DOHH2 (cell line): ENCODE data around the gene SELL.
"Not testable (repeated sequence)": the region's sequence is repeated elsewhere in the genome, so short reads cannot be mapped to it uniquely, and the experiment has no call there.

Source experiments
- H3F3A ChIP-seq: fragments of 200-600 bp; sonication (generic), shearing (Covaris generic); 2 replicates; pipeline ENCODE4 v1.6.0; 2016; ENCODE audit warnings: antibody characterized with exemption, mild to moderate bottlenecking; ENCODE audit not compliant: control insufficient read depth, insufficient read depth
- H3K27ac ChIP-seq: fragments of 200-600 bp; sonication (generic); 2 replicates; pipeline ENCODE4 v1.5.1; 2014; ENCODE audit warnings: low read depth, mild to moderate bottlenecking, low read length, moderate library complexity
- H3K27me3 ChIP-seq: fragments of 200-600 bp; sonication (generic); 2 replicates; pipeline ENCODE4 v1.6.1; 2014; ENCODE audit warnings: mild to moderate bottlenecking, low read length, mixed read lengths; ENCODE audit not compliant: control insufficient read depth
- H3K36me3 ChIP-seq: fragments of 200-600 bp; sonication (generic); 2 replicates; pipeline ENCODE4 v1.6.1; 2014; ENCODE audit warnings: mild to moderate bottlenecking, low read length, moderate library complexity, mixed read lengths; ENCODE audit not compliant: control insufficient read depth
- H3K4me1 ChIP-seq: fragments of 200-600 bp; sonication (generic); 2 replicates; pipeline ENCODE4 v1.6.1; 2014; ENCODE audit warnings: mild to moderate bottlenecking, low read length, mixed read lengths; ENCODE audit not compliant: control insufficient read depth
- H3K4me2 ChIP-seq: fragments of 200-600 bp; sonication (generic); 2 replicates; pipeline ENCODE4 v1.6.0; 2014; ENCODE audit warnings: mild to moderate bottlenecking, low read length, moderate library complexity
- H3K4me3 ChIP-seq: fragments of 200-600 bp; sonication (generic); 2 replicates; pipeline ENCODE4 v1.5.1; 2014; ENCODE audit warnings: mild to moderate bottlenecking, low read length, mixed read lengths
- H3K79me2 ChIP-seq: fragments of 200-600 bp; sonication (generic); 2 replicates; pipeline ENCODE4 v1.6.1; 2014; ENCODE audit warnings: mild to moderate bottlenecking, low read length, mixed read lengths; ENCODE audit not compliant: control insufficient read depth
- H3K9me2 ChIP-seq: fragments of 200-600 bp; sonication (generic); replicated peaks from 2 replicates; pipeline ENCODE4 v1.6.1; 2014; ENCODE audit warnings: mild to moderate bottlenecking, low read length, mixed read lengths; ENCODE audit not compliant: control insufficient read depth
- H3K9me3 ChIP-seq: fragments of 200-600 bp; sonication (generic); 2 replicates; pipeline ENCODE4 v1.6.1; 2014; ENCODE audit warnings: antibody characterized with exemption, low read length, mixed read lengths; ENCODE audit not compliant: control insufficient read depth, insufficient read depth
- H4K20me1 ChIP-seq: fragments of 200-600 bp; sonication (generic); 2 replicates; pipeline ENCODE4 v1.6.0; 2014; ENCODE audit warnings: low read depth, mild to moderate bottlenecking, antibody characterized with exemption, low read length, moderate library complexity; ENCODE audit not compliant: control insufficient read depth, insufficient read depth
- EZH2phosphoT487 ChIP-seq: fragments of 200-600 bp; sonication (generic); IDR thresholded peaks from 2 replicates; pipeline ENCODE4 v1.6.1; 2017; ENCODE audit warnings: borderline replicate concordance, mild to moderate bottlenecking, antibody characterized with exemption, low read length, moderate library complexity, mixed read lengths
- TF ChIP-seq, protein P1 (sequence below): fragments of 200-600 bp; sonication (generic); IDR thresholded peaks from one replicate; pipeline ENCODE4 v1.5.1; 2014; ENCODE audit warnings: antibody characterized with exemption, mild to moderate bottlenecking, low read depth, low read length; ENCODE audit not compliant: poor library complexity, severe bottlenecking

Gene SELL

DNA sequence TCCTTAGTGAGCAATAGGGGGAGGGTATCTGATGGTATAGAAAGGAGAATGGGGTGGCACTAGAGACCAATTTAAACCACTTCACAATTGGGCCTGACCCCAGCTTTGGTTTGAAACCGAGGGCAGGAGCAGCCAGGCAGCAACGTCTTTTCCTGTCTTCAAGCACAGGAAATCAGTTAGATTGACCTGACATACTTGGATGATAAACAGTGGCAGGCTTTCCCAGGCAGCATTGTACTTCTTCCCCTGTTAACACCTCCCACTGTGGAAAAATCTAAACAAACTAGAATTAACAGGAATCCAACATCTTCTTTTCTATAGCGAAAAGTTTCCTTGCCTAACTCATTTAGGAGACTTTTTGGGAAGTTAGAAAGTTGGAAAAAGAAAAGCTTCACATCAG lies 40.6 kb downstream of the SELL start:
- no peaks in the 10 kb centered on the region for H3K9me2 ChIP-seq
- no peaks in the 10 kb centered on the region for H3K79me2 ChIP-seq
- H3K27ac ChIP-seq, result no peak overlapping the region
- no peaks in the 10 kb centered on the region for H3K27me3 ChIP-seq
- peak overlapping the region; percentile 41 for H3K4me2 ChIP-seq
- peaks cover 35% of the 10 kb centered on the region for H3K4me1 ChIP-seq
- peaks cover 4% of the 10 kb centered on the region; the same call in 1 of the 2 replicates for H3K9me3 ChIP-seq
- peaks cover 16% of the 10 kb centered on the region for H3F3A ChIP-seq
- no peak for TF ChIP-seq EZH2phosphoT487
- TF ChIP-seq, protein P1, sequence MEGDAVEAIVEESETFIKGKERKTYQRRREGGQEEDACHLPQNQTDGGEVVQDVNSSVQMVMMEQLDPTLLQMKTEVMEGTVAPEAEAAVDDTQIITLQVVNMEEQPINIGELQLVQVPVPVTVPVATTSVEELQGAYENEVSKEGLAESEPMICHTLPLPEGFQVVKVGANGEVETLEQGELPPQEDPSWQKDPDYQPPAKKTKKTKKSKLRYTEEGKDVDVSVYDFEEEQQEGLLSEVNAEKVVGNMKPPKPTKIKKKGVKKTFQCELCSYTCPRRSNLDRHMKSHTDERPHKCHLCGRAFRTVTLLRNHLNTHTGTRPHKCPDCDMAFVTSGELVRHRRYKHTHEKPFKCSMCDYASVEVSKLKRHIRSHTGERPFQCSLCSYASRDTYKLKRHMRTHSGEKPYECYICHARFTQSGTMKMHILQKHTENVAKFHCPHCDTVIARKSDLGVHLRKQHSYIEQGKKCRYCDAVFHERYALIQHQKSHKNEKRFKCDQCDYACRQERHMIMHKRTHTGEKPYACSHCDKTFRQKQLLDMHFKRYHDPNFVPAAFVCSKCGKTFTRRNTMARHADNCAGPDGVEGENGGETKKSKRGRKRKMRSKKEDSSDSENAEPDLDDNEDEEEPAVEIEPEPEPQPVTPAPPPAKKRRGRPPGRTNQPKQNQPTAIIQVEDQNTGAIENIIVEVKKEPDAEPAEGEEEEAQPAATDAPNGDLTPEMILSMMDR, result no peak
- H4K20me1 ChIP-seq, result no peaks in the 10 kb centered on the region
- H3K4me3 ChIP-seq, result no peak overlapping the region
- H3K36me3 ChIP-seq, result no peaks in the 10 kb centered on the region

DNA sequence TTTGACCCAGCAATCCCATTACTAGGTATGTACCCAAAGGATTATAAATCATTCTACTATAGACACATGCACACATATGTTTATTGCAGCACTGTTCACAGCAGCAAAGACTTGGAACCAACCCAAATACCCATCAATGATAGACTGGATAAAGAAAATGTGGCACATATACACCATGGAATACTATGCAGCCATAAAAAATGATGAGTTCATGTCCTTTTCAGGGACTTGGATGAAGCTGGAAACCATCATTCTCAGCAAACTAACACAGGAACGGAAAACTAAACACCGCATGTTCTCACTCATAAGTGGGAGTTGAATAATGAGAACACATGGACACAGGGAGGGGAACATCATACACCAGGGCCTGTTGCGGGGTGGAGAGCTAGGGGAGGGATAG lies 41.2 kb downstream of the SELL start:
- H3K9me3 ChIP-seq, H3K79me2 ChIP-seq, H3K36me3 ChIP-seq, H3K4me3 ChIP-seq, H3K27ac ChIP-seq, H4K20me1 ChIP-seq, H3K9me2 ChIP-seq, H3K27me3 ChIP-seq: not testable (repeated sequence)
- H3F3A ChIP-seq, result peaks cover 14% of the 10 kb centered on the region
- H3K4me1 ChIP-seq, result peaks cover 29% of the 10 kb centered on the region
- peak overlapping the region; percentile 41; the same call in 1 of the 2 replicates for H3K4me2 ChIP-seq

DNA sequence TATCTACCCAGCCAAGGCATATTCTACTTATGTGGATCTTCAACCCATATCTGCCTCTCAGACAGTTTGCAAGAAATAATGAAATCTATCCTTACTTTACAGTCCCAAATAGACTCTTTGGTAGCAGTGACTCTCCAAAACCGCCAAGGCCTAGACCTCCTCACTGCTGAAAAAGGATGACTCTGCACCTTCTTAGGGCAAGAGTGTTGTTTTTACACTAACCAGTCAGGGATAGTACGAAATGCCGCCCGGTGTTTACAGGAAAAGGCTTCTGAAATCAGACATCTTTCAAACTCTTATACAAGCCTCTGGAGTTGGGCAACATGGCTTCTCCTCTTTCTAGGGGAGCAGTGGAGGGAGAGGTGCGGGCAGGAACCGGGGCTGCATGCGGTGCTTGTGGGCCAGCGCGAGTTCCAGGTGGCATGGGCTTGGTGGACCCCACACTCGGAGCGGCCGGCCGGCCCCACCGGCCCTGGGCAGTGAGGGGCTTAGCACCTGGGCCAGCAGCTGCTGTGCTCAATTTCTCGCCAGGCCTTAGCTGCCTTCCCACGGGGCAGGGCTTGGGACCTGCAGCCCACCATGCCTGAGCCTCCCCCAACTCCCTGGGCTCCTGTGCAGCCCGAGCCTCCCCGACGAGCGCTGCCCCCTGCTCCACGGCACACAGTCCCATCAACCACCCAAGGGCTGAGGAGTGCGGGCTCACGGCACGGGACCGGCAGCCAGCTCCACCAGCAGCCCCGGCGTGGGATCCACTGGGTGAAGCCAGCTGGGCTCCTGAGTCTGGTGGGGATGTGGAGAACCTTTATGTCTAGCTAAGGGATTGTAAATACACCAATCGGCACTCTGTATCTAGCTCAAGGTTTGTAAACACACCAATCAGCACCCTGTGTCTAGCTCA lies 43.5 kb downstream of the SELL start:
- H3F3A ChIP-seq, H4K20me1 ChIP-seq, H3K36me3 ChIP-seq, H3K9me3 ChIP-seq, H3K79me2 ChIP-seq, H3K27ac ChIP-seq, H3K4me2 ChIP-seq, H3K9me2 ChIP-seq, H3K27me3 ChIP-seq, H3K4me3 ChIP-seq: not testable (repeated sequence)
- peaks cover 26% of the 10 kb centered on the region for H3K4me1 ChIP-seq

DNA sequence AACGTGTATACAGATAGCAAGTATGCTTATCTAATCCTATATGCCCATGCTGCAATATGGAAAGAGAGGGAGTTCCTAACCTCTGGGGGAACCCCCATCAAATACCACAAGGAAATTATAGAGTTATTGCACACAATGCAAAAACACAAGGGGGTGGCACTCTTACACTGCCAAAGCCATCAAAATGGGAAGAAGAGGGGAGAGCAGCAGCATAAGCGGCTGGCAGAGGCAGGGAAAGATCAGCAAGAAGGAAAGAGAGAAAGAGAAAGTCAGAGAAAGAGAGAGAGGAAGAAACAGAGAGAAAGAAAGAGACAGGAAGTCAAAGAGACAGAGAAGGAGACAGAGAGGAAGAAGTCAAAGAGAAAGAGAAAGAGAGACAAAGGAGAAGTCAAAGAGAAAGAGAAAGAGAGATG lies 44.2 kb downstream of the SELL start:
- not testable (repeated sequence) for H3F3A ChIP-seq, H3K4me3 ChIP-seq

DNA sequence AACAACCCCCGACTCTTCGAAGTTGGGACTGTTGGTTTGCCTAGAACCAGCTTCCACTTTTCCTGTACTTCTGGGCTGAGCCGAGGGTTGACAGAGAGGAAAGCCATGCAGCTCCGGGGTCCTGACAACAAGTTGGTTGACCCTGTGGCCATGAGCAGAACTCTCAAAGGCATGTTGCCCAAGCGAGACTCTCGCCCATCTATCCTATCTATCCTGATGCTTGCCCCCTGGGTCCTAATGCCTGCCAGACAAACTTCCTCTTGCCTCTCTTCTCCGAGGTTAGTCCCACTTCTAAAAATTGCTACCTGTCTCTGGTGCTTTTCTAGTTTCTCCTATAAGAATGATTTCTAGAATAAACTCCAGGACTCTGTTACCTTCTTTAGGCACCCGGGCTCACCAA lies 48.7 kb downstream of the SELL start:
- H3K4me3 ChIP-seq, H3K9me2 ChIP-seq, H3K9me3 ChIP-seq, H3K36me3 ChIP-seq, H3K79me2 ChIP-seq, H3F3A ChIP-seq, H3K27me3 ChIP-seq, H3K27ac ChIP-seq, H4K20me1 ChIP-seq, H3K4me2 ChIP-seq: not testable (repeated sequence)
- peaks cover 22% of the 10 kb centered on the region for H3K4me1 ChIP-seq

More for the DNA sequence above, 44.2 kb downstream of the SELL start:
- H3K36me3 ChIP-seq, H3K4me2 ChIP-seq, H4K20me1 ChIP-seq, H3K79me2 ChIP-seq, H3K9me2 ChIP-seq, H3K27me3 ChIP-seq, H3K9me3 ChIP-seq, H3K27ac ChIP-seq: not testable (repeated sequence)
- peaks cover 26% of the 10 kb centered on the region for H3K4me1 ChIP-seq

DNA sequence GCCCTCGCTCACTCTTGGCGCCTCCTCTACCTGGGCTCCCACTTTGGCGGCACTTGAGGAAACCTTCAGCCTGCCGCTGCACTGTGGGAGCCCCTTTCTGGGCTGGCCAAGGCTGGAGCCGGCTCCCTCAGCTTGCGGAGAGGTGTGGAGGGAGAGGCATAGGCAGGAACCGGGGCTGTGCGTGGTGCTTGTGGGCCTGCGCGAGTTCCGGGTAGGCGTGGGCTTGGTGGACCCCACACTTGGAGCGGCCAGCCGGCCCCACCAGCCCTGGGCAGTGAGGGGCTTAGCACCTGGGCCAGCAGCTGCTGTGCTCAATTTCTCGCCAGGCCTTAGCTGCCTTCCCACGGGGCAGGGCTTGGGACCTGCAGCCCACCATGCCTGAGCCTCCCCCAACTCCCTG lies 50.4 kb downstream of the SELL start:
- H3F3A ChIP-seq, H3K79me2 ChIP-seq, H3K36me3 ChIP-seq, H3K27ac ChIP-seq, H3K9me3 ChIP-seq, H4K20me1 ChIP-seq, H3K4me3 ChIP-seq, H3K4me2 ChIP-seq, H3K27me3 ChIP-seq, H3K9me2 ChIP-seq: not testable (repeated sequence)
- H3K4me1 ChIP-seq, result peaks cover 14% of the 10 kb centered on the region

DNA sequence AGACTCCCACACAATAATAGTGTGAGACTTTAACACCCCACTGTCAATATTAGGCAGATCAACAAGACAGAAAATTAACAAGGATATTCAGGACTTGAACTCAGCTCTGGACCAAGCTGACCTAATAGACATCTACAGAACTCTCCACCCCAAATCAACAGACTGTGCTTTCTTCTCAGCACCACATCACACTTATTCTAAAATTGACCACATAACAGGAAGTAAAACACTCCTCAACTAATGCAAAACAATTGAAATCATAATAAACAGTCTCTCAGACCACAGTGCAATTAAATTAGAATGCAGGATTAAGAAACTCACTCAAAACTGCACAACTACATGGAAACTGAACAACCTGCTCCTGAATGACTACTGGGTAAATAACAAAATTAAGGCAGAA lies 52.6 kb downstream of the SELL start:
- H3F3A ChIP-seq, H3K9me3 ChIP-seq, H4K20me1 ChIP-seq, H3K9me2 ChIP-seq, H3K36me3 ChIP-seq, H3K79me2 ChIP-seq, H3K27me3 ChIP-seq: not testable (repeated sequence)
- H3K4me1 ChIP-seq, result peaks cover 14% of the 10 kb centered on the region
- H3K27ac ChIP-seq, result peak overlapping the region; percentile 12; the same call in 1 of the 2 replicates
- peak overlapping the region; percentile 36 for H3K4me2 ChIP-seq
- H3K4me3 ChIP-seq, result peak overlapping the region; percentile 28; the same call in 1 of the 2 replicates
